Psoas muscle (tissue), 8 donors: ENCODE results near the gene METRNL. TPM values are rescaled to one million over a fixed set of nuclear protein-coding genes. Genes with fewer than 3 reads are reported as not detected.
A peak's percentile ranks its signal among the peaks of the same experiment; 100 is the strongest.
"Not testable (repeated sequence)": the region's sequence is repeated elsewhere in the genome, so short reads cannot be mapped to it uniquely, and the experiment has no call there.

Source experiments
- ATAC-seq, 4 donors: fragments of 200-7000 bp; cut with Tn5 transposase; one replicate each; pipeline ENCODE4 v1.9.1; 2020; ENCODE audit warnings: moderate library complexity in 3 of 4, mild to moderate bottlenecking in 2 of 4
- DNase-seq, 2 donors: peaks; one replicate each; pipeline ENCODE4 v3.0.0-alpha.2; 2020
- H3K27ac ChIP-seq: fragments of 200-600 bp; one replicate; pipeline ENCODE4 v1.8.0; 2022
- H3K27me3 ChIP-seq, 3 donors: fragments of 200-600 bp in 1 of 3; one replicate each; pipeline versions ENCODE4 v1.6.1 to v1.8.0; 2013 to 2022; ENCODE audit warnings: low read length in 2 of 3, mild to moderate bottlenecking in 2 of 3, moderate library complexity in 1 of 3; ENCODE audit not compliant: insufficient read depth in 3 of 3
- H3K36me3 ChIP-seq, 2 donors: fragments of 200-600 bp in 1 of 2; one replicate each; pipeline versions ENCODE4 v1.6.1 to v1.8.0; 2013 to 2022; ENCODE audit warnings: low read depth in 1 of 2, mild to moderate bottlenecking in 1 of 2, moderate library complexity in 1 of 2; ENCODE audit not compliant: insufficient read depth in 1 of 2
- H3K4me1 ChIP-seq: fragments of 200-600 bp; one replicate; pipeline ENCODE4 v1.8.0; 2022
- H3K4me3 ChIP-seq: fragments of 200-600 bp; one replicate; pipeline ENCODE4 v1.8.0; 2022; ENCODE audit warnings: mild to moderate bottlenecking
- H3K9me3 ChIP-seq: fragments of 200-600 bp; one replicate; pipeline ENCODE4 v1.8.0; 2022
- CTCF ChIP-seq: fragments of 200-600 bp; IDR thresholded peaks from one replicate; pipeline ENCODE4 v1.8.0; 2022; ENCODE audit warnings: antibody characterized with exemption
- WGBS, 3 donors: extraction: QIAGEN DNeasy Blood & Tissue Kit; methylation state at CpG; one replicate each; pipeline versions ENCODE4 v1.1.6 to v1.1.7; 2013; 5-methylcytosine and 5-hydroxymethylcytosine counted together
- intact Hi-C, 2 donors: fragments of 100-400 bp; cut with DNase I; formaldehyde crosslinking; loops; one replicate each; pipeline versions ENCODE4 v1.11.0 to v1.14.2; 2022
- long read RNA-seq, 2 donors: library from polyadenylated mRNA; unstranded; transcript quantifications; one replicate each; pipeline ENCODE4 v2.0.0, GENCODE V29; 2021
- polyA plus RNA-seq, 3 donors: library from polyadenylated mRNA; stranded (reverse); fragments of 200-250 nt; gene quantifications; one replicate each; pipeline ENCODE4 v1.2.3, GENCODE V29; 2013
- total RNA-seq, 4 donors: library from RNA; stranded (reverse); fragmentation: NEBNext Ultra II Directional in 2 of 4; extraction: Animal tissue kit (Norgen Biotek cat#: 25700) in 2 of 4; gene quantifications; one replicate each; pipeline versions ENCODE4 v1.2.1 to v1.2.4, GENCODE V29; 2021 to 2023
- donor health status: healthy with polysubstance abuse.
- donor health status: DM: no; HTN: no; CAD: no; lungs with moderate emphysema.
- donor health status: Bipolar disorder and iron deficiency.
- donor health status: healthy.
- donor health status: DM: yes; HTN: yes; CAD: no.
- donor health status: DM: no; HTN: no; CAD: no.
- donor health status: DM: no; HTN: no; CAD: no.
- donor health status: DM: yes; HTN: yes; CAD: no.

The METRNL gene, protein sequence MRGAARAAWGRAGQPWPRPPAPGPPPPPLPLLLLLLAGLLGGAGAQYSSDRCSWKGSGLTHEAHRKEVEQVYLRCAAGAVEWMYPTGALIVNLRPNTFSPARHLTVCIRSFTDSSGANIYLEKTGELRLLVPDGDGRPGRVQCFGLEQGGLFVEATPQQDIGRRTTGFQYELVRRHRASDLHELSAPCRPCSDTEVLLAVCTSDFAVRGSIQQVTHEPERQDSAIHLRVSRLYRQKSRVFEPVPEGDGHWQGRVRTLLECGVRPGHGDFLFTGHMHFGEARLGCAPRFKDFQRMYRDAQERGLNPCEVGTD
- 10 to 100 TPM in 3 of 4 donors, 1 to 10 TPM in 1; 9.3 to 24.0 (median 11.1) TPM for total RNA-seq
- polyA plus RNA-seq, result 10 to 100 TPM in 2 of 3 donors, 1 to 10 TPM in 1; 6.7 to 81.7 (median 12.3) TPM
- long read RNA-seq, donor 1, transcript METRNL-201 (4 exons, 1,605 nt), result major isoform, 13 of 13 reads
- long read RNA-seq, donor 1, partial matches to known transcripts, result 0 of 13 reads
- long read RNA-seq, donor 1, other reads (novel, unspliced or antisense), result 0 of 13 reads
- long read RNA-seq, donor 2, transcript METRNL-201 (4 exons, 1,605 nt), result major isoform, 13 of 14 reads
- long read RNA-seq, donor 2, partial matches to known transcripts, result 0 of 14 reads
- long read RNA-seq, donor 2, other reads (novel, unspliced or antisense), result 1 of 14 reads

GRCh38 chr17:83079352-83079747 lies at the start of gene METRNL:
METRNL (plus strand) TSS chr17:83079609; CDS start chr17:83079816, 207 bp downstream.
- Histone ChIP-seq H3K27me3 (peaks cover 0 to 14% (median 7%) of the 10 kb centered on the region in 3 donors), H3K4me3 (peak within 1 kb of the TSS; percentile 75), H3K4me1 (peaks cover 7% of the 10 kb centered on the region), H3K36me3 (no peaks in the 10 kb centered on the region), H3K27ac (peak within 1 kb of the TSS; percentile 53), H3K9me3 (no peaks in the 10 kb centered on the region)
- TF ChIP-seq CTCF, result no peak
- DNase-seq, result peak; percentile 80 to 91
- WGBS, 3 donors, result 0 to 1% methylated on average over 4 to 69 of the region's 69 CpGs; no CpG with 5 or more reads in 1 of the 3 donors
- peak; percentile 69 to 80 (median 76) for ATAC-seq
- intact Hi-C loops, result no loop called here

- Histone ChIP-seq H3K4me3 (no peak overlapping the region), H3K27me3 (no peaks in the 10 kb centered on the region), H3K36me3 (peaks cover 0 to 12% of the 10 kb centered on the region in 2 donors), H3K27ac (no peak overlapping the region), H3K9me3 (no peaks in the 10 kb centered on the region), H3K4me1 (no peaks in the 10 kb centered on the region)
- WGBS, 3 donors, result 81 to 93% (median 82%) methylated on average over 14 to 23 of the region's 23 CpGs
- ATAC-seq, result no peak
- DNase-seq, result no peak
- no peak for TF ChIP-seq CTCF
- intact Hi-C loops, result no loop called here
Measured at GRCh38 chr17:83030432-83030831, 49.0 kb upstream of the METRNL start.

- H3K36me3 ChIP-seq, result peaks cover 0 to 12% of the 10 kb centered on the region in 2 donors
- no peak overlapping the region for H3K27ac ChIP-seq
- 87 to 92% (median 88%) methylated on average over 33 to 35 of the region's 35 CpGs for WGBS, 3 donors
- H3K4me1 ChIP-seq, result no peaks in the 10 kb centered on the region
- intact Hi-C loops, result no loop called here
- no peak for DNase-seq
- no peak overlapping the region for H3K4me3 ChIP-seq
- H3K9me3 ChIP-seq, result no peaks in the 10 kb centered on the region
- TF ChIP-seq CTCF, result no peak
- H3K27me3 ChIP-seq, result no peaks in the 10 kb centered on the region
- no peak for ATAC-seq
Measured at GRCh38 chr17:83031321-83031945, 48.0 kb upstream of the METRNL start.

DNA sequence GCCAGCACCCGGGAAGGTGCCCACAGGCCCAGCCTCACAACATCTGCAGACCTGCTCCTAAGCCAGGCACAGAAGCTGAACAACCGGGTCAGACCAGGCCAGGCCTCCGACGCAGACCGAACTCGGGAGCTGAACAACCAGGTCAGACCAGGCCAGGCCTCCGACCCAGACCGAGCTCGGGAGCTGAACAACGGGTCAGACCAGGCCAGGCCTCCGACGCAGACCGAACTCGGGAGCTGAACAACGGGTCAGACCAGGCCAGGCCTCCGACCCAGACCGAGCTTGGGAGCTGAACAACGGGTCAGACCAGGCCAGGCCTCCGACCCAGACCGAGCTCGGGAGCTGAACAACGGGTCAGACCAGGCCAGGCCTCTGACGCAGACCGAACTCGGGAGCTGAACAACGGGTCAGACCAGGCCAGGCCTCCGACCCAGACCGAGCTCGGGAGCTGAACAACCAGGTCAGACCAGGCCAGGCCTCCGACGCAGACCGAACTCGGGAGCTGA lies 47.4 kb upstream of the METRNL start:
- H3K4me1 ChIP-seq, DNase-seq, ATAC-seq, H3K9me3 ChIP-seq, intact Hi-C loops, H3K27me3 ChIP-seq, H3K4me3 ChIP-seq, H3K27ac ChIP-seq: not testable (repeated sequence)
- WGBS, 3 donors, result 85 to 94% (median 88%) methylated on average over 25 to 33 of the region's 33 CpGs
- H3K36me3 ChIP-seq, result peaks cover 0 to 12% of the 10 kb centered on the region in 2 donors

DNA sequence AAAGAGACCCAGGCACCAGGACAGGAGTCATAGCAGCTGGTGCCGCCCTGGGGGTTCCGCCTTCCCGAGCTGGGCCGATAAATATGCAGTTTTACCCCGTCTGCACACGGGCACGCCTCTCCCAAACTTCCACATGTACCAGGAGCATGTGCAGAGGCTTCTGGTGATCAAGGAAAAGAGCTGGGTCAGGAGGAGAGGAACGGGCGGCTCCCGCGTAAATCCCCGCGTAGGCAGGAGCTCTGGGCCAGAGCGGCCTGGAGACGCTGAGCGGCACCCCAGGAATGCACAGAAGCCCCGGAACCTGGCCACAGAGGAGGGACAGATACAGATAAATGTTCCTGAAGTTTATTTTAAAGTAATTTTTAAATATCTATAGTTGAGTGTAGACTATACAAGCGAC lies 46.6 kb upstream of the METRNL start:
- H3K4me3 ChIP-seq, result no peak overlapping the region
- no peaks in the 10 kb centered on the region for H3K27me3 ChIP-seq
- TF ChIP-seq CTCF, result no peak
- DNase-seq (no peak), ATAC-seq (no peak)
- no peak overlapping the region for H3K27ac ChIP-seq
- 96 to 98% (median 96%) methylated on average over 18 of the region's 18 CpGs for WGBS, 3 donors
- no peaks in the 10 kb centered on the region for H3K9me3 ChIP-seq
- H3K36me3 ChIP-seq, result peaks cover 0 to 12% of the 10 kb centered on the region in 2 donors
- intact Hi-C loops, result no loop called here
- H3K4me1 ChIP-seq, result no peaks in the 10 kb centered on the region
